OCI-LY3 (cell line): ENCODE data around the gene PARD3B.

Experiments
- H2AFZ ChIP-seq: fragments of 200-600, 300-600 bp; shearing (Covaris generic); 2 replicates; pipeline ENCODE4 v1.6.0; 2014; ENCODE audit warnings: antibody characterized with exemption, low read depth, low read length
- H3K27ac ChIP-seq: fragments of 200-600, 300-600 bp; sonication (generic); 2 replicates; pipeline ENCODE4 v1.5.1; 2014; ENCODE audit warnings: mild to moderate bottlenecking, low read length, moderate library complexity, mixed read lengths
- H3K27me3 ChIP-seq: fragments of 200-600, 300-600 bp; sonication (generic); 2 replicates; pipeline ENCODE4 v1.6.1; 2014; ENCODE audit warnings: low read depth, low read length, mixed read lengths
- H3K36me3 ChIP-seq: fragments of 200-600, 300-600 bp; sonication (generic); replicated peaks from 2 replicates; pipeline ENCODE3; 2014; ENCODE audit warnings: low read depth, low read length, mixed read lengths
- H3K4me1 ChIP-seq: fragments of 300-600, 200-600 bp; sonication (generic); 2 replicates; pipeline ENCODE4 v1.6.1; 2014; ENCODE audit warnings: low read length, mixed read lengths
- H3K4me2 ChIP-seq: fragments of 200-600, 300-600 bp; sonication (generic); 2 replicates; pipeline ENCODE4 v1.6.1; 2014; ENCODE audit warnings: low read length, mixed read lengths
- H3K4me3 ChIP-seq: fragments of 300-600, 200-600 bp; sonication (generic); 2 replicates; pipeline ENCODE4 v1.5.1; 2014; ENCODE audit warnings: antibody characterized with exemption, mild to moderate bottlenecking, low read length, moderate library complexity
- H3K79me2 ChIP-seq: fragments of 300-600, 200-600 bp; shearing (Covaris generic); 2 replicates; pipeline ENCODE4 v1.6.1; 2014; ENCODE audit warnings: mild to moderate bottlenecking, low read length, mixed read lengths
- H3K9ac ChIP-seq: fragments of 300-600, 200-600 bp; shearing (Covaris generic); 2 replicates; pipeline ENCODE4 v1.6.0; 2014; ENCODE audit warnings: mild to moderate bottlenecking, low read length, moderate library complexity
- H3K9me3 ChIP-seq: fragments of 200-600, 300-600 bp; shearing (Covaris generic); 2 replicates; pipeline ENCODE4 v1.6.1; 2014; ENCODE audit warnings: low read length, mixed read lengths; ENCODE audit not compliant: insufficient read depth
- H4K20me1 ChIP-seq: fragments of 200-600, 300-600 bp; sonication (generic); 2 replicates; pipeline ENCODE4 v1.6.1; 2016; ENCODE audit warnings: low read length, mixed read lengths; ENCODE audit not compliant: insufficient read depth
- CTCF ChIP-seq: fragments of 200-600, 300-600 bp; sonication (generic); IDR thresholded peaks from 2 replicates; pipeline ENCODE4 v1.5.1; 2014; ENCODE audit warnings: antibody characterized with exemption, low read length, low read depth
- EZH2phosphoT487 ChIP-seq: fragments of 200-600 bp; shearing (Covaris generic); IDR thresholded peaks from 2 replicates; pipeline ENCODE4 v1.6.1; 2018; ENCODE audit warnings: antibody characterized with exemption, mixed run types, low read depth

Gene PARD3B

GRCh38 chr2:205323929-205324328 lies 778.7 kb downstream of the PARD3B start:
- Histone ChIP-seq H3K9ac (no peak overlapping the region), H3K4me3 (no peak overlapping the region), H3K27ac (no peak overlapping the region), H3K4me1 (peaks cover 20% of the 10 kb centered on the region), H3K79me2 (no peaks in the 10 kb centered on the region), H3K36me3 (no peaks in the 10 kb centered on the region), H4K20me1 (no peaks in the 10 kb centered on the region), H2AFZ (no peak overlapping the region), H3K27me3 (peaks cover 58% of the 10 kb centered on the region), H3K4me2 (no peak overlapping the region), H3K9me3 (no peaks in the 10 kb centered on the region)
- TF ChIP-seq CTCF (peak; percentile 46), EZH2phosphoT487 (no peak)

- Histone ChIP-seq H3K4me3 (no peak overlapping the region), H3K36me3 (no peaks in the 10 kb centered on the region), H3K9ac (no peak overlapping the region), H3K4me1 (peaks cover 25% of the 10 kb centered on the region), H3K9me3 (no peaks in the 10 kb centered on the region), H3K27ac (no peak overlapping the region), H3K4me2 (peak overlapping the region; percentile 23; the same call in 1 of the 2 replicates), H3K27me3 (peaks cover 58% of the 10 kb centered on the region), H3K79me2 (no peaks in the 10 kb centered on the region), H4K20me1 (no peaks in the 10 kb centered on the region), H2AFZ (no peak overlapping the region)
- TF ChIP-seq EZH2phosphoT487 = no peak
- no peak for TF ChIP-seq CTCF
Measured at GRCh38 chr2:205324355-205324754, 779.1 kb downstream of the PARD3B start.

- H3K36me3 ChIP-seq = no peaks in the 10 kb centered on the region
- H4K20me1 ChIP-seq = no peaks in the 10 kb centered on the region
- H3K27ac ChIP-seq = no peak overlapping the region
- peaks cover 10% of the 10 kb centered on the region for H3K4me1 ChIP-seq
- peaks cover 11% of the 10 kb centered on the region; the same call in 1 of the 2 replicates for H3K27me3 ChIP-seq
- H3K4me2 ChIP-seq = no peak overlapping the region
- H3K4me3 ChIP-seq = no peak overlapping the region
- H3K9me3 ChIP-seq = no peaks in the 10 kb centered on the region
- no peak overlapping the region for H3K9ac ChIP-seq
- H2AFZ ChIP-seq = no peak overlapping the region
- no peak for TF ChIP-seq EZH2phosphoT487
- no peak for TF ChIP-seq CTCF
- no peaks in the 10 kb centered on the region for H3K79me2 ChIP-seq
Measured at GRCh38 chr2:205333351-205333750, 788.1 kb downstream of the PARD3B start.

- Histone ChIP-seq H3K4me1 (no peaks in the 10 kb centered on the region), H3K27me3 (0 out of 2 replicates have a peak, but pooled peaks cover 5% of the 10 kb centered on the region), H2AFZ (no peak overlapping the region), H3K27ac (no peak overlapping the region), H3K9ac (no peak overlapping the region), H3K4me3 (no peak overlapping the region), H3K36me3 (no peaks in the 10 kb centered on the region), H3K4me2 (no peak overlapping the region), H4K20me1 (no peaks in the 10 kb centered on the region), H3K79me2 (no peaks in the 10 kb centered on the region), H3K9me3 (no peaks in the 10 kb centered on the region)
- TF ChIP-seq CTCF (no peak), EZH2phosphoT487 (no peak)
Measured at GRCh38 chr2:205337274-205337673, 792.0 kb downstream of the PARD3B start.
